Ureter (tissue), 1 donor: Measurements from ENCODE around the gene TMEM163. TPM values are rescaled to one million over a fixed set of nuclear protein-coding genes. Genes with fewer than 3 reads are reported as not detected.

Source experiments
- DNase-seq: peaks from one replicate; pipeline ENCODE4 v3.0.0-alpha.2; 2020; ENCODE audit warnings: low spot score
- total RNA-seq: library from RNA; stranded (reverse); gene quantifications from one replicate; pipeline ENCODE4 v1.2.4, GENCODE V29; 2023
- donor health status: DM: yes; HTN: yes; CAD: no.

The TMEM163 gene
- total RNA-seq, 1 donor from 2014 or later, result 10.1 TPM

DNA sequence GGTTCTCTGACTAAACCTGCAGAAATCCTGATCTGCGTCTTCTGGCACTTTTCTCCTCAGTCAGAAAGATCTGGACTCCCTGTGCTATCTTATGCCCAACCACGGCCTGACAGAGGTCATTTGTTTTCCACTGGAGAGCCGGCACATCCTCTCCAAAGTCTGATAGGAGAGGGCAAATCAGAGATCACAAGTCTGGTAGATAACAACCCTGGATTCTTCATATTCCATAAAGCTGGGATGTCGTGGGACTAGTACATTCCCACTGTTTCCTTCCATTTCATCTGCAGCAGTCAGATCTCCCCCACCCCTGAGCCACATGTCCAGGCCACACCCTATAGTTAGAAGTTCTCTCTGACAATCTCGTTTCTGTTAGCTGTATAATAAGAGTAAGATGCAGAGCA, 308.0 kb downstream of the TMEM163 start:
- DNase-seq, result no peak

GRCh38 chr2:134410006-134410405, 308.8 kb downstream of the TMEM163 start:
- DNase-seq, result no peak

DNA sequence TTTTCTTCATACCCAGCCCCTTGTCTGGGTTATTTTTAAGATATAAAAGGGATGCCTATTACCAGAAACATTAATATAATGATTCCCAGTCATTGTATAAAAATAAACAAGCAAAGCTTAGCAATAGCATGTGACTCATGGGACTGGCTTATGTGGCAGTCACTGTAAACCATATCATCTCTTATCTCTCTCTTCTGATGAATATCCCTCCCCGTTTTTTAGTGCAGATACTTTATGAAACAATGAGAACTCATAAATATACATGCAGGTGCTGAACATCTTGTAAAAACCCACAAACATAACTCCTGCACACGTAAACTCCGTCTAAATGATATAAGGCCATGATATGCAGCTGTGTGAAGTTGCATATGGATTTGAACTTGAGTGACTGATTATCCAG, 310.0 kb downstream of the TMEM163 start:
- DNase-seq, result no peak

DNA sequence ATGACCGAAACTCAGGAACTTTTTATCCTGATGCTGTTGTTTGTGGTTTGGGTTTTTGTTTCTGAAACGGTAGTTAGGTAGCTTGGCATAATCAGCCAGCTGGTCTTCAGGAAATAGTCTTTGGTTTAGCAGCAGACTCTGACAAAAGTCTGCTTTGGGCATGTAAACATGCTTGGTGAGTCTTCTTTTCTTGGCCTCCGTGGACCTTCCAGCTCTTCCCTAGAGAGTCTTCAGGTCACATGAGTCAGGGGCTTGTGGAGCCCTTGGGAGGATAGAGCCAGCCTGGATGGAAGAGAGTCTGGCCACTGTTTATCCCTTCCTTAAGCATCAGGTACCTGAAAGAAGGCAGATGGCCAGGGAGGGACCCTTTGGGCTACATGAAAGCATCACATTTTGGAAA, 310.4 kb downstream of the TMEM163 start:
- DNase-seq, result no peak

DNA sequence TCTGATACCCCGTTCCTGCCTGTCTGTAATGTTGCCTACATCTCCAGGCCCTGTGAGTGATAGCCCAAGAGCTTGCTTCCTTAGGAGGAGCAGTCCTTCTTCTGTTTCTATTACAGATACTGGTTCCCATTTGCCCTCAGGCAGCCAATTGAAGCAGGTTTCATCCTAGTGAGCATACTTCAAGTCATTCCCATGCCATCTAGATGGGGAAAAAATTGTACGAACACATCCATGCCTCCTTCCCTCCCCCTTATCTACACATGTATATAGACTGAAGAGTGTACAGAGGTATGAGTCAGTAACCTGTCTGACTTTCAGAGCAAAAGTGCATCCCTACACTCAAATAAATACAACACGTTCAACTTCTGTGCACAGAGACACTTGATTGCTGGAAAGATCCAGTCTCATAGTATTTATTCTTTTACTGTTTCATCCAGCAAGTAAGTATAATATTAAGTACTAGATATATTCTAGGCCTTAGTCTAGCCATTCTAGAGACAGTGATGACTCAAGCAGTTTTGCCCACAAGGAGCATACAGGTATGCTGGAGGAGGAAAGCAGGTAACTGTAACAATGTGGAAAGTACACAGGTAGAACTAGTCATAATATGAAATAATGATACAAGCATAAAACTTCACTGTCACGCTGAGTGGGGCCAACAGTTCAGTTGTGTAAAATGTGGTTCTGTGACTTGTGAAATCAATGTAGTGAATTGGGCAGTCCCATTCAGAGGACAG, 311.5 kb downstream of the TMEM163 start:
- no peak for DNase-seq

DNA sequence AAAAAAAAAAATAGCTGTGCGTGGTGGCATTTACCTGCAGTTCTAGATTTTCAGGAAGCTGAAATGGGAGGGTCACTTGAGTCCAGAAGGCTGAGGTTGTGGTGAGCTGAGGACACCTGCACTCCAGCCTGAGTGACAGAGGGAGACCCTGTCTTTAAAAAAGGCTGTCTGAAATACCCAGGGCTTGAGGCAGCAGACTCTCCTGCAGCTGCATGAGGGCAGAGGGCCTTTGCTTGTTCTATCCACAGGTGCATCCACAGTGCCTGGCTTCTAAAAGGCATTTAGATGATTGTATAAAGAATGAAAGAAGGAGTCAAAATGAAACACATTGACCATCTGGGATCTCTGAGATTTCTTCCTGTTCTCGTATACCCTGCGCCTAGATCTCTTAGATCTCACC, 312.1 kb downstream of the TMEM163 start:
- DNase-seq, result no peak

DNA sequence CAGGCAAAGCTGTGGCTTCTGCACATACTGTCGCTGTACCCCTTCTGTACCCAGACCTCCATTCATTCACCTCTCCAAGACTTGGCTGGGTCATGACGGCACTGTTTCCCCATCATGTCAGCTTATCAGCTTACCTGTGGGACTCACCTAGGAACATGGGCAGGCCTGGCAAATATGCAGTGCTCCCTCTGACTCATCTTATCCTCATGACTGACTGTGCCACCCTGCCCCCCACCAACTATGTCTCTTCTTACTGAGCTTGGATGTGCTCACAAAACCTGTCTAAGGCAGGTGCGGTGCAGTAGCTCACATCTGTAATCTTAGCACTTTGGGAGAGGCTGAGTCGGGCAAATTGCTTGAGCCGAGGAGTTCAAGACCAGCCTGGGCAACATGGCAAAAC, 312.5 kb downstream of the TMEM163 start:
- DNase-seq, result no peak

Other genes starting within 250 kb of the TMEM163 start
- gene ACMSD, start 119.6 kb upstream of the TMEM163 start, total RNA-seq, result not detected
- gene CCNT2, start 199.8 kb upstream of the TMEM163 start, total RNA-seq, result 101 TPM